Tibial nerve (tissue), 4 donors: ENCODE results near the gene RAP1GAP2. TPM values are rescaled to one million over a fixed set of nuclear protein-coding genes. Genes with fewer than 3 reads are reported as not detected.

ENCODE experiments used
- DNase-seq, 2 donors: peaks; one replicate each; pipeline ENCODE4 v3.0.0-alpha.2; 2019; ENCODE audit warnings: low spot score in 2 of 2
- H3K27ac ChIP-seq, 4 donors: fragments of 200-600 bp; sonication (generic) in 3 of 4; one replicate each; pipeline ENCODE4 v1.5.1; 2017 to 2019; ENCODE audit warnings: mild to moderate bottlenecking in 1 of 4
- H3K27me3 ChIP-seq, 2 donors: fragments of 200-600 bp; sonication (generic) in 1 of 2; one replicate each; pipeline versions ENCODE4 v1.5.1 to v1.6.0; 2017 to 2019
- H3K36me3 ChIP-seq, 3 donors: fragments of 200-600 bp; sonication (generic); one replicate each; pipeline ENCODE4 v1.5.1; 2018 to 2019
- H3K4me1 ChIP-seq, 4 donors: fragments of 200-600 bp; sonication (generic) in 3 of 4; one replicate each; pipeline ENCODE4 v1.5.1; 2017 to 2019
- H3K4me3 ChIP-seq, 4 donors: fragments of 200-600 bp; sonication (generic) in 3 of 4; one replicate each; pipeline ENCODE4 v1.5.1; 2017 to 2019; ENCODE audit warnings: mild to moderate bottlenecking in 1 of 4, moderate library complexity in 1 of 4
- H3K9me3 ChIP-seq, 4 donors: fragments of 200-600 bp; sonication (generic) in 3 of 4; one replicate each; pipeline ENCODE4 v1.5.1; 2017 to 2019
- CTCF ChIP-seq, 5 experiments: fragments of 200-600 bp in 3 of 5; fragments of 450-650 bp in 2 of 5; sonication (generic) in 3 of 5; IDR thresholded peaks; one replicate each; pipeline ENCODE4 v1.5.1; 2016 to 2019; ENCODE audit warnings: antibody characterized with exemption in 5 of 5, mild to moderate bottlenecking in 3 of 5, moderate library complexity in 2 of 5
- EP300 ChIP-seq, 2 donors: sonication (generic); formaldehyde crosslinking; IDR thresholded peaks; one replicate each; pipeline ENCODE4 v1.6.1; 2017; ENCODE audit warnings: antibody characterized with exemption in 2 of 2, mild to moderate bottlenecking in 1 of 2
- POLR2A ChIP-seq, 2 donors: fragments of 450-650 bp; IDR thresholded peaks; one replicate each; pipeline ENCODE4 v1.6.1; 2017; ENCODE audit warnings: antibody characterized with exemption in 2 of 2, mild to moderate bottlenecking in 2 of 2, moderate library complexity in 2 of 2
- WGBS, 2 donors: methylation state at CpG; one replicate each; pipeline ENCODE4 v1.1.5; 2018; 5-methylcytosine and 5-hydroxymethylcytosine counted together
- total RNA-seq, 4 donors: library from RNA; depleted of rRNA; stranded (reverse); fragments of >200 nt; gene quantifications; one replicate each; pipeline ENCODE4 v1.1.0, GENCODE V29; 2016

The RAP1GAP2 gene
- total RNA-seq, 4 donors from 2014 or later: 5.4 to 18.2 (median 11.9) TPM

GRCh38 chr17:3032258-3033247 is 236.3 kb downstream of the RAP1GAP2 start:
- no peak for TF ChIP-seq CTCF (IDR thresholded peaks at IDR 0.05)
- TF ChIP-seq POLR2A (IDR thresholded peaks at IDR 0.05): no peak
- no peak overlapping the region for H3K4me3 ChIP-seq
- H3K36me3 ChIP-seq: peaks cover 0 to 7% (median 0%) of the 10 kb centered on the region in 3 donors
- 88 to 90% methylated on average over 22 of the region's 27 CpGs for WGBS, 2 donors
- H3K9me3 ChIP-seq: no peaks in the 10 kb centered on the region
- H3K4me1 ChIP-seq: no peaks in the 10 kb centered on the region
- no peaks in the 10 kb centered on the region for H3K27me3 ChIP-seq
- H3K27ac ChIP-seq: no peak overlapping the region
- DNase-seq: no peak

GRCh38 chr17:3033248-3033640 is 237.0 kb downstream of the RAP1GAP2 start:
- TF ChIP-seq CTCF (IDR thresholded peaks at IDR 0.05): no peak
- TF ChIP-seq POLR2A (IDR thresholded peaks at IDR 0.05): no peak
- no peak for TF ChIP-seq EP300 (IDR thresholded peaks at IDR 0.05)
- Histone ChIP-seq H3K36me3 (peaks cover 0 to 5% (median 0%) of the 10 kb centered on the region in 3 donors), H3K4me3 (no peak overlapping the region), H3K27me3 (no peaks in the 10 kb centered on the region), H3K4me1 (no peaks in the 10 kb centered on the region), H3K27ac (no peak overlapping the region), H3K9me3 (no peaks in the 10 kb centered on the region)
- DNase-seq: no peak
- WGBS, 2 donors: 82 to 93% methylated on average over 15 of the region's 15 CpGs

GRCh38 chr17:3033741-3034577 is 237.7 kb downstream of the RAP1GAP2 start:
- Histone ChIP-seq H3K4me3 (no peak overlapping the region), H3K36me3 (no peaks in the 10 kb centered on the region), H3K27me3 (no peaks in the 10 kb centered on the region), H3K9me3 (no peaks in the 10 kb centered on the region), H3K27ac (no peak overlapping the region), H3K4me1 (no peaks in the 10 kb centered on the region)
- DNase-seq: no peak
- WGBS, 2 donors: 62 to 68% methylated on average over 26 of the region's 26 CpGs
- TF ChIP-seq EP300 (IDR thresholded peaks at IDR 0.05) (no peak), CTCF (IDR thresholded peaks at IDR 0.05) (no peak), POLR2A (IDR thresholded peaks at IDR 0.05) (no peak)

- TF ChIP-seq POLR2A (IDR thresholded peaks at IDR 0.05) (no peak), CTCF (IDR thresholded peaks at IDR 0.05) (no peak), EP300 (IDR thresholded peaks at IDR 0.05) (no peak)
- WGBS, 2 donors: 78 to 84% methylated on average over 9 of the region's 9 CpGs
- no peak for DNase-seq
Measured at GRCh38 chr17:3034578-3034920, 238.3 kb downstream of the RAP1GAP2 start.

More at GRCh38 chr17:3034578-3034920, 238.3 kb downstream of the RAP1GAP2 start:
- Histone ChIP-seq H3K27ac (no peak overlapping the region), H3K36me3 (no peaks in the 10 kb centered on the region), H3K4me3 (no peak overlapping the region), H3K4me1 (no peaks in the 10 kb centered on the region), H3K27me3 (no peaks in the 10 kb centered on the region), H3K9me3 (no peaks in the 10 kb centered on the region)
